DMS114 treated with DMSO at 0.1 percent for 48 hours (cell line): ENCODE measurements around the gene COL4A6.
"Not testable (repeated sequence)": the region's sequence is repeated elsewhere in the genome, so short reads cannot be mapped to it uniquely, and the experiment has no call there.

Source experiments
- DNase-seq: peaks from one replicate; lab custom pipeline; 2025; ENCODE audit not compliant: unreplicated experiment; lab: John Stamatoyannopoulos, UW

The COL4A6 gene

DNA sequence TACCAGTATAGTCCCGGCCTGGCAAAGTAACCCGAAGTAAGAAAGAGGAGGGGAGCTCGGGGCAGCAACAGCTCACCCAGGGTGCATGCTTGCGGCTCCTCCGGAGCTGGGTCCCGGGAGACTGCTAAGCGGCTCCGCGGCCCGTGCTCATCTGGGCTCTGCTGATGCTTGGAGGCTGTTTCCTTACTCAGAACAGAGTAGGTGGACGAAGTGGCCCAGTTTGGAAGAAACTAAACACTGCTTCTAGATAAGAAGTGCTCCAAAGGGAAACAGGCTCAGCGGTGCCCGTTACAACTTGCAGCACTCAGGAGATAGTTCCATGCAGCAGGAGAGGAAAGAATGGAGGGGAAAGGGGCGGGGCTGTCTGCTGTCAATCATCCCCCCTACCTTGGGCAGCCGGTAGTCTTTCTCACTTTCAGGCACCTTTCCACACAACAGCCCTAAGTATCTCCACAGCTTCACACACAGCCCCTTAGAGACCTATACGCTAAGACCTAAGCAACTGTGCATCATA, at the start of gene COL4A6:
TSS of gene COL4A6 (minus strand) at position 313 of the 514 bp plus-strand sequence. CDS start at position 87, 226 bp downstream.
- DNase-seq, result no peak

GRCh38 chrX:108485960-108486359, 47.7 kb upstream of the COL4A6 start:
- no peak for DNase-seq

DNA sequence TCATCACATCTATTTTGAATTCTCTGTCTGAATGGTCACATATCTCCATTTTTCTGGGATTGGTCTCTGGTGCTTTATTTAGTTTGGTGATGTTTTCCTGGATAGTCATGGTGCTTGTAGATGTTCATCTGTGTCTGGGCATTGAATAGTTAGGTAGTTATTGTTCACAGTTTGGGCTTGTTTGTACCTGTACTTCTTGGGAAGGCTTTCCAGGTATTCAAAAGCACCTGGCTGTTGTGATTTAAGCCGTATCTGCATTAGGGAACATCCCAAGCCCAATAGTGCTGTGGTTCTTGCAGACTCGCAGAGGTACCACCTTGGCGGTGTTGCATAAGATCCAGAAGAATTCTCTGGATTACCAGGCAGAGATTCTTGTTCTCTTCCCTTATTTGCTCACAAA, 46.0 kb upstream of the COL4A6 start:
- DNase-seq, result no peak

GRCh38 chrX:108481528-108481927, 43.3 kb upstream of the COL4A6 start:
- not testable (repeated sequence) for DNase-seq

- no peak for DNase-seq
Observed at GRCh38 chrX:108473979-108474378, 35.8 kb upstream of the COL4A6 start.

DNA sequence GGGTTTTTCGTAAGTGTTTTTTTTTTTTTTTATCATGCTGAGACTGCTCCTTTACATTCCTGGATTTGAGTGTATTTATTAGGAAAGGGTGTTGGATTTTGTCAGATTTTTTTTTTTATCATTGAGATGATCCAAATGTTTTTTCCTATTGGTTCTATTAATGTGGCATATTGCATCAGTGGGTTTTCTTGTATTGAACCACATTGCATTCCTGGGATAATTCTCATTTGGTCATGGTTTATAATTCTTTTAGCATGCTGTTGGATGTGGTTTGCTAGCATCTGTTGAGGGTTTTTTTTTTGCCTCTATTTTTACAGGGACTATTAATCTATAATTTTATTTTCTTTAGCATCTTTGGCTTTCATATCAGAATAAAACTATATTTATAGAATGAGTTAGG, 30.3 kb upstream of the COL4A6 start:
- DNase-seq, result no peak

DNA sequence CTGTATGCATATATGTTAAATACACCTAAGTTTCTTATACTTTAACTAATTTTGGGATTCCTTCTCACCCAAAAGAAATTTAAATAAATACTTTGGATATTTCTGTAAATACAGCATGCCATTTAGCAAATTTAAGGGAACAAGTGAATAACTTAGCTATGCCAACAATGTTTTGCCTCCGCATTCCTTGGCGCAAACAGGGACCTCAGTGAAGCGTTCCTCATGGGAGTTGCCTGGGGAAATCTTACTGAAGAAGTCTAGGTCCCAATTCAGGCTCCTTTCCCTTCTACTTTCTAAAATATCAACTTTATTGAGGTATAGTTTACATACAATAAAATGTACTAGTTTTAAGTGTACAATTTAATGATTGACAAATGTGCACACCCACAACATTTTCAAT, 26.4 kb upstream of the COL4A6 start:
- no peak for DNase-seq

DNA sequence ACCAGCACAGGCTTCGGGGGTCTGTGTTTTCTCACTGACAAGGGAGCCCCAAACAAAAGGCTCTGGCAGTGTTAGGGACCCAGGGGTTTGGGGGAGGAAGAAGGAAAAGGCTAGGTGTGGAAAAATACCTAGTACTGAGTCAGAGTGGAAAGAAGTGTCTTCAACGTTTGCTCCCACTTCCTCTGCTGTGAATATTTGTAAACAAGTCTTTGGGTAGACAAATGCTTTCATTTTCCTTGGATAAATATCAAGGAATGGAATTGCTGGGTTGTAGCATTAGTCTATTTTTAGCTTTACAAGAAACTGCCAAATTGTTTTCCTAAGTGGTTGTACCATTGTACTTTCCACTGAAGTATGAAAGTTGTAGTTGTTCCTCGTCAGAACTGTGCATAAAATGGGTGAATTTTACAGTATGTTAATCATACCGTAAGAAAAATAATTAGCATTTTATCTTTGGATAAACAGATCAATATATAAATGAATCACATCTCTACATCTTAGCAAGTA, 18.8 kb upstream of the COL4A6 start:
- no peak for DNase-seq

GRCh38 chrX:108453841-108454240, 15.6 kb upstream of the COL4A6 start:
- DNase-seq, result no peak

DNA sequence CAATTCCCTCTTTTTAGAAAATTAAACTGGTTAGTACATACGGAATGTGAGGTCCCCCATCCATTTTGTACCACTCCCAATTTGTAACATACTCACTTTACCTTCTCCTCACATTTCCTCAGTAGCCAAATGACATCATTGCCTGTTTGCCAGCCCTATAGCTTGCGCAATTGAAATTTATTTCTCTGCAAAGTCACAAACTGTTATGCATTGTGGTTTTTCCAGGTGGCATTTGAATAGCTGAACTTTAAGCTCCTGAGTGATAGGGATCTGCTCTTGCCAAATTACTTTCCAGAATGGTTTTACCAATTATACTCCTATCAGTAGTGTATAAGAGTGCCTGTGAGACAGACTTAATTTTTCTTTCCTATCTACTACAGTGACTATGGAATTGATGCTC, 9.1 kb upstream of the COL4A6 start:
- no peak for DNase-seq

DNA sequence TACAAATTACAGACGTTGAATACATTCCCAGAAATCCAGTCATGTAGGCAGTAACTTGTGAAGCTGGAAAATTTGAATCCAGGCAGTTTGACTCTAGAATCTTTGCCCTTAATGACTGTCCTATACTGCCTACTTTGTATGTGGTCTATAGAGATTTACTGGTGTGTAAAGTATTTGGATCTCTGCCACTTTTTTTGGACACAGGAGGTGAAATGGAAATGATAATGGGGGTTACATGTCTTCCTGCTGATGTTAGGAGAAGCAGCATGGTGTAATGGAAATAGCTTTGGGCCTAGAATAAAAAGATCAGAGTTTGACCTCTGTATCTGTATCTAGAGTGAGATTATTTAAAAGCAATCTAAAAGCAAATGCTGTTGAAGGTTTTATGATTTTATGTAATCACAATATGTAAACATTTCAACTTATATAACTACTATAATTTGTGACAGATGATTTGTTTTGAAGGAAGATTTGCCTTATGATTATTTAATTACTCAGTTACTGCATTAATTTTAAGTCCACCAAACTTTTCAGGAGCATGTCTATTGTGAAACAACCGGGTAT, 4.8 kb upstream of the COL4A6 start:
- DNase-seq, result no peak

DNA sequence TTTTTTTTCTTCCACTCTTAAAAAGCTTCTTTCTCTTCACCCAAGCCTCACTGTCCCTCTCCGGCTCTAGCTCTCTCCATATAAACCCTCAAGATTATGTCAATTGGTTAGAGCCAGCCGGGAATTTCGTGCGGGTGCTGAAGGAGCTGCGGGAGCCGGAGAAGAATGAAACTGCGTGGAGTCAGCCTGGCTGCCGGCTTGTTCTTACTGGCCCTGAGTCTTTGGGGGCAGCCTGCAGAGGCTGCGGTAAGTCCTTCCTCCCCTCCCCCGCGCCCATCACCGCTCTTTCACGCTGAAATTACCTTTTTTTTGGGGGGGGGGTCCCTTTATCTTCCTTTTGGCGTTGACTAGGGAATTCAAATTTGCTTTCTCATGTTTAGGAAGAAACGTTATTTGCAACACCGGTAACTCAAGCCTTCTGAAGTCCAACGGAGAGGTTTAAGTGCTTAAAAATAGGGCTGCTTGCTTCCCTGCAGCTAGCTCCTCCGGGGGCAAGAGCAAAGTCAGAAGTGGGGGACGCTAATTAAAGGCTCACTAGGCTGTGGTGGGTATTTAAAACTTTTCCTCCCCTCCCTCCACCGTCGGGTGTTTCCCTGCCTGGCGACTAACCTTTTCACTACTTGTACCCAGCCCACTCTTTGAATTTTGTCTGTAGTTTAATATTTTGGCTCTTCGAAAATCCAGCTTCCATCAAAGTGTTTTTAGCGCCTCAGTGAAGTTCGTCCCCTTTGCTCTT, 1.9 kb upstream of the COL4A6 start:
- DNase-seq, result no peak

DNA sequence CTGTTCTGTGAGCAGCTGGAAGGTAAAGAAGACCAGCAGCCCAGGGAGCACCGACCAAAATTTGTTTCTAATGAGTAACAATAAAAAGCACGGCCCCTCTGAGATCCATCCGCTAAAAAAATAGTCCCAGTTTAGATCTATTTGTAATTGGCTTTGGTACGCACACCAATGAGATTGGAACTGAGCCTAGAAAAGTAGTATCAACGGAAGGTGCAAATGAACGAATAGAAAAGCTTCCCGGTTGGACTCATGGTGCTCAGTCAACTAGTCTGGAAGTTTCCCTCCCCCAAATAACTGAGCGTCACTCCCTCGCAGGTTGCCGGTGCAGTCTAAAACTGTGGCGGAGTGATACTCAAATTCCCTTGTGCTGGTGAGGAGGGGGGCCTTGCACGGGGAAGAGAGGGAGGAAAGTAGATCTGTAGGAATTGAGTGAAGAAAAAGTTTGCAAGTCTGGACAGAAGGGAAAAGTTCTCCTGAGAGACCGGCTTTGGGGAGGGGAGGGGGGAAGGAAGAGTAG, 1.3 kb upstream of the COL4A6 start, which contains the start of gene COL4A5:
TSS of gene COL4A5 (plus strand) at position 413 of the 517 bp plus-strand sequence. CDS start 288 bp downstream, outside the sequence.
- peak; percentile 15 for DNase-seq

- DNase-seq, result no peak
Observed at GRCh38 chrX:108437349-108438109, 693 bp downstream of the COL4A6 start.

GRCh38 chrX:108435261-108435660, 3.0 kb downstream of the COL4A6 start:
- no peak for DNase-seq

GRCh38 chrX:108426262-108426661, 12.0 kb downstream of the COL4A6 start:
- no peak for DNase-seq

- DNase-seq, result no peak
Observed at GRCh38 chrX:108420481-108420880, 17.7 kb downstream of the COL4A6 start.

GRCh38 chrX:108419401-108419800, 18.8 kb downstream of the COL4A6 start:
- no peak for DNase-seq

DNA sequence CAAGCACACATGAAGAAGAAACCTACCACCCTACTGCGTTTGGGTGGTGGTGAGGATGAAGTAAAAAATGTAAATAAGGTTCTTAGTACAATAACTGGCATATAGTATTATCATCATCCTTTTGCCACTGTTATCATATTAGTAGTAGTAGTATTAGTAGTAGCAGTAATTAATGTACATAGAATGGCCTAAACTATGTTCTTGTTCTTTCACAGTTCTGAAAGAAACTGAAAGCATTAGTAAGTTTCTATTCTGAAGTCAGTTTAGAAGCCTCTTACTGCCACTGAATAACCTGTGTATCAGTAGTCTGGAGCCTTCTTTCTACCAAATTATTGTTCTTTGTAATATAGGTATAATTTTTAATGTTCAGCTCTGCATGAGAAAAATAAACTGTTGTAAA, 21.0 kb downstream of the COL4A6 start:
- no peak for DNase-seq

DNA sequence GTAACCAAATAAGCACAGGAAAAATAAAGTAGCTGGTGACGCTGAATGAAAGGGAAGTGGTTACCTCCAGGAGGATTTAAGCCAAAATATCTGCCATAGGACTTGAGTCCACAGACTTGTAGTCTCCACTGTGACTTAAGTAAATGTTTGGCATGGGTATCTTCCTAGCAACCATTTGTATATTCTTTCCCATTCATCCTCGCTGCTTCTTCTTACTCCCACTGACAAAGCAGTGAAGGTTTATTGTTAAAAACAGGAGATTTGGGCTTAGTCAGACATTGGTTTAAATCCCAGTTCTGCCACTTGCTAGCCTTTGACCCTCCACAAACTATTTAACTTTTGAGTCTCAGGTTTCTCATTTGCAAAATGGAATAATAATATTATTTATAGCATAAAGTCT, 22.3 kb downstream of the COL4A6 start:
- DNase-seq, result no peak

- no peak for DNase-seq
Observed at GRCh38 chrX:108415146-108415545, 23.1 kb downstream of the COL4A6 start.
